Measurements from ENCODE around the gene ARHGAP6.
A peak's percentile ranks its signal among the peaks of the same experiment; 100 is the strongest.
"Not testable (repeated sequence)": the region's sequence is repeated elsewhere in the genome, so short reads cannot be mapped to it uniquely, and the experiment has no call there.

ARHGAP6 gene

DNA sequence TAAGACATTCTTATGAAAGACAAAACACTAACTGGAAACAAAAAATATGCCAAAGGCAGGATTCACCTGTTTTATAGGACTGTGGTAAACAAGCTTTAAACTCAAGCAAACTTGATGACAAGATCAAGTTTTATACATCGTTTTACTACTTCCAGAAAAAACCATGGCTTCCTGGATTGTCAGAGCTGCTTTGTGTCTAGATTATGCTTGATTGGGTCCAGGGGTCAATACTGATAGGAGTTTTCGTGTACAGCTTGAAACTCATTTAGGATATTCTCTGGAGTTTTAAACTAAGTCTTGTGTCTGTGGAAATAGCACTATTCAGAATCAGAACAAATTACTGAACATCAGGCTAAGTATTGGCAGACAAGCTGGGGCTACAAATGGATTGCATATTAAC is 541.6 kb downstream of the ARHGAP6 start:
- no peak overlapping the region for H3K27ac ChIP-seq
- TF ChIP-seq, protein P1, sequence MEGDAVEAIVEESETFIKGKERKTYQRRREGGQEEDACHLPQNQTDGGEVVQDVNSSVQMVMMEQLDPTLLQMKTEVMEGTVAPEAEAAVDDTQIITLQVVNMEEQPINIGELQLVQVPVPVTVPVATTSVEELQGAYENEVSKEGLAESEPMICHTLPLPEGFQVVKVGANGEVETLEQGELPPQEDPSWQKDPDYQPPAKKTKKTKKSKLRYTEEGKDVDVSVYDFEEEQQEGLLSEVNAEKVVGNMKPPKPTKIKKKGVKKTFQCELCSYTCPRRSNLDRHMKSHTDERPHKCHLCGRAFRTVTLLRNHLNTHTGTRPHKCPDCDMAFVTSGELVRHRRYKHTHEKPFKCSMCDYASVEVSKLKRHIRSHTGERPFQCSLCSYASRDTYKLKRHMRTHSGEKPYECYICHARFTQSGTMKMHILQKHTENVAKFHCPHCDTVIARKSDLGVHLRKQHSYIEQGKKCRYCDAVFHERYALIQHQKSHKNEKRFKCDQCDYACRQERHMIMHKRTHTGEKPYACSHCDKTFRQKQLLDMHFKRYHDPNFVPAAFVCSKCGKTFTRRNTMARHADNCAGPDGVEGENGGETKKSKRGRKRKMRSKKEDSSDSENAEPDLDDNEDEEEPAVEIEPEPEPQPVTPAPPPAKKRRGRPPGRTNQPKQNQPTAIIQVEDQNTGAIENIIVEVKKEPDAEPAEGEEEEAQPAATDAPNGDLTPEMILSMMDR (conservative IDR thresholded peaks at IDR 0.05; ENCODE audit: low read depth): no peak
- CTCF ChIA-PET: no interaction called here
- no peak for DNase-seq (ENCODE audit: low spot score)
- POLR2A ChIA-PET (ENCODE audit: low non-redundant PET): no interaction called here

DNA sequence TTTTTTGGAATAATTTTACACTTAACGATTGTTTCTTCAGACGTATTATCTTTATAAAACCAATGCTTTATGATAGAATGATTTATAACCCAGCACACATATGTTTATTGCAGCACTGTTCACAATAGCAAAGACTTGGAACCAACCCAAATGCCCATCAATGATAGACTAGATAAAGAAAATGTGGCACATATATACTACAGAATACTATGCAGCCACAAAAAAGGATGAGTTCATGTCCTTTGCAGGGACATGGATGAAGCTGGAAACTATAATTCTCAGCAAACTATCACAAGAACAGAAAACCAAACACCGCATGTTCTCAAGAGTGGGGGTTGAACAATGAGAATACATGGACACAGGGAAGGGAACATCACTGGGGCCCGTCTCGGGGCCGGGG is 542.6 kb downstream of the ARHGAP6 start:
- H3K27ac ChIP-seq; DNase-seq (ENCODE audit: low spot score); CTCF ChIA-PET; POLR2A ChIA-PET (ENCODE audit: low non-redundant PET): not testable (repeated sequence)

DNA sequence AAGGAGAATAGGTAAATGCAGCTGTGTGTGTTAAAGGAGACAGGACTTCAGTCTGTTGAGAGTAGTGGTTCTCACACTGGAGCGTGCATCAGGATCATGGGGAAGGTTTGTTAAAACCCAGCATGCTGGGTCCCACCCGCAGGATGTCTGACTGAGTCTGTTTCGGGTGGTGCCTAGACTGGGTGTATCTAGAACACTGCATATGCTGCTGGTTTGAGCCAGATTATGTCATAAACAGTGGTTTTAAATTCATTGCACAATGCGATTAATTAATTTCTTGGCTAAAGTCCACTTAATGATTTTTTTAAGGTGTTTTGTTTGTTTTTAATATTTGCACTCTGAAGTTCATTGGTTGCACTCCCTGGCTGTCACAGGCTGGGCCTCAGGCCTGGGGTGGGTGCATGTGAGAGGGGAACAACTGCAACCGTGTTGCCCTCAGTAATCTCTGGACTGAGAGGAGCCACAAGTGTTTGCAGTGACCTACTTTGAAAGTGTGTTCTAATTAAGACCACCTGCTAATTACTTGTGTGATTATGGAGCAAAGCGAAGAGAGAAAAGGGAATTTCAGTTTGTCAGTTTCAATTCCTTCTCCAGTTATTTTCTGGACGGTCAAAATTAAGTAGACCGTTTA is 546.3 kb downstream of the ARHGAP6 start:
- no peak overlapping the region for H3K27ac ChIP-seq
- TF ChIP-seq, protein P1 (conservative IDR thresholded peaks at IDR 0.05; ENCODE audit: low read depth): no peak
- CTCF ChIA-PET: no interaction called here
- no peak for DNase-seq (ENCODE audit: low spot score)
- POLR2A ChIA-PET (ENCODE audit: low non-redundant PET): no interaction called here

DNA sequence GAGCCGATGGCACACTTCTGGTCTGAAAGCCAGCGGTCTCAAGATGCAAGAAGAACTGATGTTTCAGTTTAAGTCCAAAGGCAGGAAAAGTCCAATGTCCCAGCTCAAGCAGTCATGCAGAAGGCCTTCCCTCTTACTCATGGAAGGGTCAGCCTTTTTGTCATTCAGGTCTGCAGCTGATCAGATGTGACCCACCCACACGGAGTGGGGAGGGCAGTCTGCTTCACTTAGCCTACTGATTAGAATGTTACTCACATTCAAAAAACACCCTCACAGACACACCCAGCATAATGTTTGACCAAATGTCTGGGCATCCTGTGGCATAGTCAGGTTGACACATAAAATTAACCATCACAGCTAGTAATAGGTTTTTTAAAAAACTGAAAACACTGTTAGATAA is 548.0 kb downstream of the ARHGAP6 start:
- no peak overlapping the region for H3K27ac ChIP-seq
- TF ChIP-seq, protein P1 (conservative IDR thresholded peaks at IDR 0.05; ENCODE audit: low read depth): no peak
- DNase-seq (ENCODE audit: low spot score): no peak
- CTCF ChIA-PET: no interaction called here
- POLR2A ChIA-PET (ENCODE audit: low non-redundant PET): no interaction called here

DNA sequence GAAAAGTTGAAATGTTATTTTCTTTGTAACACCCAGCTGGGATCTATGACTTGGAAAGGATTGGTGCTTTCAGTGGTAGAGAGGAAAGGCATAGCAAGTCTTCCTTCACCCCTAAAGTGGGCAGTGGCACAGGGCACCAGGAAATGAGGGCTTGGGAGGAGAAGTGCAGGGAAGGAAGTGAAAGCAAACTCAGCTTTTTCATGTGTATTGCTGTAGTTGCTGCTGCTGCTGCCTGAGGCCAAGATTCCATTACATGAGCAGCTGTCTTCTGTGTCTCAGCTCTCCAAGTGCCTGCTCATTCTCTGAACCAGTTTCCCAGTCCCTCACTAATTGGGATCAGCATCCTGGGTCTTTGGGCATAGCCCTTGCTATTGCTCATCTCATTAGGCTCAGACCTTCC is 552.0 kb downstream of the ARHGAP6 start:
- DNase-seq (ENCODE audit: low spot score): no peak
- CTCF ChIA-PET: interaction anchor here (0.6 kb wide), 1 partner anchor 1159 kb away, joined by 7 read pairs; no protein-coding TSS in a partner anchor
- no peak overlapping the region for H3K27ac ChIP-seq
- TF ChIP-seq, protein P1 (conservative IDR thresholded peaks at IDR 0.05; ENCODE audit: low read depth): no peak
- POLR2A ChIA-PET (ENCODE audit: low non-redundant PET): no interaction called here

DNA sequence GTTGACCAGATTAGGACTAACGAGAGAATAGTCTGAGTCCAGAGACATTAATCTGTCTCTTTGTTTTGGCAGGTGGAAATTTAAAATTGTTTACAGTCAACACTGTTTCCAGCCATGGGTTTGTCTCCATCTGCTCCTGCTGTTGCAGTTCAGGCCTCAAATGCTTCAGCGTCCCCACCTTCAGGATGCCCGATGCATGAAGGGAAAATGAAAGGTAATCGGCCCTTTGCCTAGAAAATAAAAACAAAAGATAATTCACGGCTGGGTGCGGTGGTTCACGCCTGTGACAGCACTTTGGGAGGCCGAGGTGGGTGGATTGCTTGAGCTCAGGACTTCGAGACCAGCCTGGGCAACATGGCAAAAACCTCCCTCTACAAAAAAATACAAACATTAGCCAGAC is 553.8 kb downstream of the ARHGAP6 start:
- POLR2A ChIA-PET (ENCODE audit: low non-redundant PET): no interaction called here
- CTCF ChIA-PET: no interaction called here
- TF ChIP-seq, protein P1 (conservative IDR thresholded peaks at IDR 0.05; ENCODE audit: low read depth): no peak

DNA sequence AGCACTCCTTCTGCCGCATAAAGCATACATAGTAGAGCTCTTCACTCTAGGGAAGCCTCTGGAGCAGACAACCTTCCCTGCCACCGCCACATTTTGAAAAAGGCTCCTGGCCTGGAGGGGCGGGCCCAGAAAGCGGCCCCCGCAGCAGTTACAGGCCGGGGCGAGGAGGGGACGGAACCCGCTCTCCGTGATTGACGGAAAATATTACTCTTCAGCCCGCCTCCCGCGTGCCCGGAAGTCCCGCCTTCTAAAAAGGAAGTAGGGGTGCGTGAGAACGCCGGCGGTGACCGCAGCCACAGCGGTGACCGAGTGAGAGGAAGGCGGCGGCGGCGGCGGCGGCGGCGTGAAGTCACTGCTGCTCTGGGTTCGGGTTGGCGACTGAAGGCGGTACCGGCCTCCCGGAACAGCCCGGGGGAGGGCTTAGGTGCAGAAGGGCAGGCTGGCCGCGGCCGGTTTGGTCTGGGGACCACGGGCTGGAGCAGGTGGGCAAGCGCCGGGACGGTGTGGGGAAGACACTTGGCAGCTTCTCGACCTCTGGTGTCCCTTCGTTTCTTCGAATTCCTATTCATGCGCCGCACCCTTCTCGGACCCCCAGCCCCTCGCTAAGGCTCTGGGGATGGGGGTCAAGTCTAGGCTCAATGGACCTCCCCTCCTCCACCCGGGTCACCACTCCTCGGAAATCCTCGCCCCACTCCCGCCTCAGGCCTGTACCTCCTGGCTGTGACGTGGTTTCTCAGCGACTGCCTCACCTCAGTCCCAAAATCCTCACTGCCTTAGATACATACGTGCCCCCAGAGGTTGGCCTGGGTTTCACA is 554.5 kb downstream of the ARHGAP6 start, which contains the start of gene HCCS:
Gene HCCS, plus strand, starts transcription at position 296 of the 815 bp plus-strand sequence. CDS start 729 bp downstream, outside the sequence.
- DNase-seq (ENCODE audit: low spot score): peak; percentile 71

More for the DNA sequence above, 553.8 kb downstream of the ARHGAP6 start:
- DNase-seq (ENCODE audit: low spot score): no peak
- peak overlapping the region; percentile 67 for H3K27ac ChIP-seq

More for the DNA sequence above, 554.5 kb downstream of the ARHGAP6 start, which contains the start of gene HCCS:
- H3K27ac ChIP-seq: peak within 1 kb of the TSS; percentile 67
- POLR2A ChIA-PET (ENCODE audit: low non-redundant PET): no interaction called here
- CTCF ChIA-PET: no interaction called here
- TF ChIP-seq, protein P1 (conservative IDR thresholded peaks at IDR 0.05; ENCODE audit: low read depth): no peak
